ENCODE results near the gene ADD2.

GRCh38 chr2:70793450-70793849 is 25.4 kb upstream of the ADD2 start:
- TF ChIP-seq, protein P1, sequence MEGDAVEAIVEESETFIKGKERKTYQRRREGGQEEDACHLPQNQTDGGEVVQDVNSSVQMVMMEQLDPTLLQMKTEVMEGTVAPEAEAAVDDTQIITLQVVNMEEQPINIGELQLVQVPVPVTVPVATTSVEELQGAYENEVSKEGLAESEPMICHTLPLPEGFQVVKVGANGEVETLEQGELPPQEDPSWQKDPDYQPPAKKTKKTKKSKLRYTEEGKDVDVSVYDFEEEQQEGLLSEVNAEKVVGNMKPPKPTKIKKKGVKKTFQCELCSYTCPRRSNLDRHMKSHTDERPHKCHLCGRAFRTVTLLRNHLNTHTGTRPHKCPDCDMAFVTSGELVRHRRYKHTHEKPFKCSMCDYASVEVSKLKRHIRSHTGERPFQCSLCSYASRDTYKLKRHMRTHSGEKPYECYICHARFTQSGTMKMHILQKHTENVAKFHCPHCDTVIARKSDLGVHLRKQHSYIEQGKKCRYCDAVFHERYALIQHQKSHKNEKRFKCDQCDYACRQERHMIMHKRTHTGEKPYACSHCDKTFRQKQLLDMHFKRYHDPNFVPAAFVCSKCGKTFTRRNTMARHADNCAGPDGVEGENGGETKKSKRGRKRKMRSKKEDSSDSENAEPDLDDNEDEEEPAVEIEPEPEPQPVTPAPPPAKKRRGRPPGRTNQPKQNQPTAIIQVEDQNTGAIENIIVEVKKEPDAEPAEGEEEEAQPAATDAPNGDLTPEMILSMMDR (IDR thresholded peaks at IDR 0.05; ENCODE audit: insufficient read depth, low read depth, low read length): no peak
- TF ChIP-seq EZH2 (IDR thresholded peaks at IDR 0.05; ENCODE audit: insufficient read depth, low read length): no peak
